ENCODE results near the gene KLHL17.

The KLHL17 gene

DNA sequence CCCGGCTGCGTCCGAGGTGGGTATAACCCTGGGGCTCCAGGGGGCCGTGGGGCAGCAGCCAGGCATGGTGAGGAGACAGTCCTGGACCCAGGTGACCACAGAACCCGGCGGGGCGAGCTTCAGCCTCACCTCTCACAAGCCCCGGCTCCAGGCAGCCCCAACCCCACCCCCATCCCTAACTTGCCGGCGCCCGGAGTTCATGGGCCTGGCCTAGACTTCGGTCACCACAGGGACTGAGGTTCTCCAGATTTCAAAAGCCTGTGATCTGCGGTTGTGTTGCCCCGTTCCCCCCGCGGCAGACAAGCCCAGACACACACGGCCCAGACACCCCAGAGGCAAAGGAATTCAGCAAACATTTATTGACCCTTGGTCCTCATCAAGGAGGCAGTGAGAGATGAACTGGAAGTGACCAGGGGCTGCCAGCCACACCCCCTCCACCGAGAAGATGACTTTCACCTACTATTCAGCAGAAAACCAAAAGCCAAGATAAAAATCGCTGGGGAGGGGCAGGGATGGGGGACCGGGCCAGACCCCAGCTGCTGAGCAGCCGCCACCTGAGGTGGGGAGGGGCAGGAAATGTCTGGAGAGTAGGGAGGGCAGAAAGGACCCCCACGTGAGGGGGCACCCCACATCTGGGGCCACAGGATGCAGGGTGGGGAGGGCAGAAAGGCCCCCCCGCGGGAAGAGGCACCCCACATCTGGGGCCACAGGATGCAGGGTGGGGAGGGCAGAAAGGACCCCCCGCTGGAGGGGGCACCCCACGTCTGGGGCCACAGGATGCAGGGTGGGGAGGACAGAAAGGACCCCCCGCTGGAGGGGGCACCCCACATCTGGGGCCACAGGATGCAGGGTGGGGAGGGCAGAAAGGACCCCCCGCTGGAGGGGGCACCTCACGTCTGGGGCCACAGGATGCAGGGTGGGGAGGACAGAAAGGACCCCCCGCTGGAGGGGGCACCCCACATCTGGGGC lies 35.6 kb downstream of the KLHL17 start:
- Histone ChIP-seq H3K9me3 (ENCODE audit: insufficient read depth, low read depth, low read length) (0 out of 2 replicates have a peak, but pooled peaks cover 3% of the 10 kb centered on the region), H3K9ac (ENCODE audit: low read depth, low read length) (no peak overlapping the region), H3K4me1 (ENCODE audit: insufficient read depth, low read length) (peaks cover 7% of the 10 kb centered on the region), H3K36me3 (ENCODE audit: insufficient read depth, low read length) (no peaks in the 10 kb centered on the region), H3K27me3 (ENCODE audit: insufficient read depth, low read length) (peaks cover 67% of the 10 kb centered on the region), H3K4me3 (ENCODE audit: low read length) (no peak overlapping the region), H3K27ac (ENCODE audit: low read depth, low read length) (no peak overlapping the region)
- WGBS, result 63% methylated on average over 22 of the region's 30 CpGs

DNA sequence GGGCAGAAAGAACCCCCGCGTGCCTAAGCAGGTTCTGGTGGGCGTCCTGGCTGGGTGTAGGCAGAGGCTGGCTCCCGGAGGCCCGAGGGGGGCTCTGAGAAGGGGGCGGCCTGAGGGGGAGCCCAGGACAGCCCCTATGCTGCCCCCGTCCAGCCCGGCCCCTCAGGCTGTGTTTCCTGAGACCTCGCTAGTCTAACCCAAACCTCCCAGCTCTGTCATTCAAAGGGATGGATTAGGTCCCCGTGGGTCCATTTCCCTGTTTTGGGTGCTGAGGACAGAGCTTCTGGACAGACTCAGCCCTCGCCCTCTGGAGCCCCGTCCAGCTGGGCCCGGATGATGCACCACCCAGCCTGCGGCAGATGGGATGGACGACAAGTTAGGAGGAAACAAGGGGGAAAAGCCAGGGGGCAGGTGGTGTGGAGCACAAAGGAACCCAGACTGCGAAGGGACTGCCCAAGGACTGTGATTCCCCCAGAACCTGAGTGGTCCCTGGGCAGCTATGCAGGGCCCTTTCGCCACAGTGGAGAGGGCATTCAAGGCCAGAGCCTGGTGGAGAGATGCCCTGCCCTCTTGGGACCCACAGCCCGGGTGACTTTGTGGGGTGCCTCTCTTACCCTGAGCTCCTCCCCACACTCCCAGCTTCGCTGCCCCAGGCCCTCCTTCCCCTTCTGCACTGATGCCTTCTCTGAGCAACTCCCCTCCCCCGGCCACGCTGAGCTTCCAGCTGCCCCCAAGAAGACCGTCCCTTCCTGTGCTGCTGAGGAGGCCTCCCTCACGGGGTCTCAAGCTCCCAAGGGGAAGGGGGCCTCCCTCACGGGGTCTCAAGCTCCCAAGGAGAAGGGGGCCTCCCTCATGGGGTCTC lies 36.7 kb downstream of the KLHL17 start:
- H3K4me1 ChIP-seq (ENCODE audit: insufficient read depth, low read length), result peaks cover 7% of the 10 kb centered on the region
- H3K27ac ChIP-seq (ENCODE audit: low read depth, low read length), result no peak overlapping the region
- H3K4me3 ChIP-seq (ENCODE audit: low read length), result no peak overlapping the region
- no peaks in the 10 kb centered on the region for H3K9me3 ChIP-seq (ENCODE audit: insufficient read depth, low read depth, low read length)
- peaks cover 78% of the 10 kb centered on the region for H3K27me3 ChIP-seq (ENCODE audit: insufficient read depth, low read length)
- H3K9ac ChIP-seq (ENCODE audit: low read depth, low read length), result no peak overlapping the region
- WGBS, result 58% methylated on average over 24 of the region's 24 CpGs
- H3K36me3 ChIP-seq (ENCODE audit: insufficient read depth, low read length), result no peaks in the 10 kb centered on the region

- 57% methylated on average over 3 of the region's 3 CpGs for whole genome bisulfite sequencing
- peaks cover 78% of the 10 kb centered on the region for H3K27me3 ChIP-seq (ENCODE audit: insufficient read depth, low read length)
- H3K9me3 ChIP-seq (ENCODE audit: insufficient read depth, low read depth, low read length), result no peaks in the 10 kb centered on the region
- no peak overlapping the region for H3K9ac ChIP-seq (ENCODE audit: low read depth, low read length)
- H3K27ac ChIP-seq (ENCODE audit: low read depth, low read length), result no peak overlapping the region
- H3K4me1 ChIP-seq (ENCODE audit: insufficient read depth, low read length), result peaks cover 7% of the 10 kb centered on the region
- no peaks in the 10 kb centered on the region for H3K36me3 ChIP-seq (ENCODE audit: insufficient read depth, low read length)
- no peak overlapping the region for H3K4me3 ChIP-seq (ENCODE audit: low read length)
Observed at GRCh38 chr1:997713-997992, 37.3 kb downstream of the KLHL17 start.

GRCh38 chr1:997993-998744 lies 37.8 kb downstream of the KLHL17 start:
- Histone ChIP-seq H3K27ac (ENCODE audit: low read depth, low read length) (no peak overlapping the region), H3K4me3 (ENCODE audit: low read length) (peak overlapping the region; percentile 44), H3K9me3 (ENCODE audit: insufficient read depth, low read depth, low read length) (no peaks in the 10 kb centered on the region), H3K27me3 (ENCODE audit: insufficient read depth, low read length) (peaks cover 79% of the 10 kb centered on the region), H3K4me1 (ENCODE audit: insufficient read depth, low read length) (peaks cover 7% of the 10 kb centered on the region), H3K36me3 (ENCODE audit: insufficient read depth, low read length) (no peaks in the 10 kb centered on the region), H3K9ac (ENCODE audit: low read depth, low read length) (no peak overlapping the region; the same call in 1 of the 2 replicates)
- WGBS, result 12% methylated on average over 75 of the region's 75 CpGs

GRCh38 chr1:998745-998994 lies 38.3 kb downstream of the KLHL17 start:
- Histone ChIP-seq H3K27me3 (ENCODE audit: insufficient read depth, low read length) (peaks cover 78% of the 10 kb centered on the region), H3K4me3 (ENCODE audit: low read length) (peak overlapping the region; percentile 61), H3K4me1 (ENCODE audit: insufficient read depth, low read length) (peaks cover 7% of the 10 kb centered on the region), H3K36me3 (ENCODE audit: insufficient read depth, low read length) (no peaks in the 10 kb centered on the region), H3K9ac (ENCODE audit: low read depth, low read length) (peak overlapping the region; percentile 29; the same call in 1 of the 2 replicates), H3K27ac (ENCODE audit: low read depth, low read length) (no peak overlapping the region), H3K9me3 (ENCODE audit: insufficient read depth, low read depth, low read length) (no peaks in the 10 kb centered on the region)
- WGBS, result 2% methylated on average over 25 of the region's 27 CpGs

DNA sequence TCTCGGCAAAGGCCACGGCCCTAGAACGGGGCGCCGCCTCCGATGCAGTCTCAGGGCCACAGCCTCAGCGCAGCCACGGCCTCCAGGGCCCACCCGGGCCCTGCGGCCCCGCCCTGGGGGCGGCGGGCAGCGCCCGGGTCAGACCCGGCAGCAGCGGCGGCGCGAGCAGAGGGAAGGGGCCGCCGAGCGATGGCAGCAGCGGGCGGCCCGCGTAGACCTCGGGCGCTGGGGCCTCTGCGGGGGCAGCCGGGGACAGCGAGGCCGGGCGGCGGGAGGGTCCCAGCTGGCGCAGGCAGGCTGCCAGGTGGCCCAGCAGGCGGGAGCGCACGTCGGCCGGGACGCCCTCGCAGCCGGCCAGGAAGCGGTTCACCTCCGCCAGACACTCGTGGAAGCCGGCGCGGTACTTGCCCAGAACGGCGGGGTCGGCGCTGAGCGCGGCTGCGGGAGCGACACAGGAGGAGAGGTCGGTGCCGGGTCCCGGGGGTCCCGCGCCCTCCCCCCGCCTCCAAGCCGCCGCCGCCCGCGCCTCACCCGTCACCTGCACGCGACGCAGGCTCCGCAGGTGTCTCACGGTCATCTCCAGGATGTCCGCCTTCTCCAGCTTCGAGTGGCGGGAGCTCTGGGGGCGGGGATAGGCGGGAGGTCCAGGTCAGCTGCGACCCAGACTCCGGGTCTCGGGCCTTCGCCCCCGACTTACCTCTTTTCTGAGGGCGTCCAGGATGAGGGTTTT lies 38.8 kb downstream of the KLHL17 start:
- Histone ChIP-seq H3K9me3 (ENCODE audit: insufficient read depth, low read depth, low read length) (no peaks in the 10 kb centered on the region), H3K27ac (ENCODE audit: low read depth, low read length) (no peak overlapping the region), H3K36me3 (ENCODE audit: insufficient read depth, low read length) (no peaks in the 10 kb centered on the region), H3K27me3 (ENCODE audit: insufficient read depth, low read length) (peaks cover 79% of the 10 kb centered on the region), H3K9ac (ENCODE audit: low read depth, low read length) (peak overlapping the region; percentile 29; the same call in 1 of the 2 replicates), H3K4me3 (ENCODE audit: low read length) (peak overlapping the region; percentile 61), H3K4me1 (ENCODE audit: insufficient read depth, low read length) (peaks cover 7% of the 10 kb centered on the region)
- 2% methylated on average over 86 of the region's 86 CpGs for WGBS

DNA sequence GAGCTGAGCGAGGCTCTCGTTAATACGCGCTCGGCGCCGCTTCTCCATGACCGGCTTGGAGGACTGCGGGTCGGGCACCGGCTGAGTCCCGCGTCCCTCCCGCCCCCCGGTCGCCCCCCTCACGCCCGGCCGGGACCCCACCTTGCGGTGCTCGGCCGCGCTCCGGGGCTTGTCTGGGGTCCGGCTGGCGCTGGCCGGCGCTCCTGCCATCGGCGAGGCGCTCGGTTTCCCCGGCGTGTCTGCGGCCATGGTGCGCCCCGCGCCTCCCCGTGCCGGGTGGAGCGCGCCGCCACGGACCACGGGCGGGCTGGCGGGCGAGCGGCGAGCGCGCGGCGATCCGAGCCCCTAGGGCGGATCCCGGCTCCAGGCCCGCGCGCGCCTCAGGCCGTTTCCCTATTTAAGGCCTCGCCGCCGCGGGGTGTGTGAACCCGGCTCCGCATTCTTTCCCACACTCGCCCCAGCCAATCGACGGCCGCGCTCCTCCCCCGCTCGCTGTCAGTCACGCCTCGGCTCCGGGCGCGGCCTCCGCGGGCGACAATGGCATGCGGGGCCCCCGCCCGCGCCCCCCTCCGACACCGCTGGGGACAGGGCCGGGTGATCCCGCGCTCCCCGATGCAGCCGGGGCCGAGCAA lies 39.5 kb downstream of the KLHL17 start, which contains the start of gene HES4:
Gene HES4 (minus strand): TSS at position 373 of the 632 bp plus-strand sequence. CDS start 124 bp downstream, at position 249.
- H3K4me1 ChIP-seq (ENCODE audit: insufficient read depth, low read length), result peaks cover 12% of the 10 kb centered on the region
- no peaks in the 10 kb centered on the region for H3K9me3 ChIP-seq (ENCODE audit: insufficient read depth, low read depth, low read length)
- H3K27ac ChIP-seq (ENCODE audit: low read depth, low read length), result peak within 1 kb of the TSS; percentile 84; the same call in 1 of the 2 replicates
- peak within 1 kb of the TSS; percentile 61 for H3K4me3 ChIP-seq (ENCODE audit: low read length)
- 1% methylated on average over 94 of the region's 95 CpGs for WGBS
- peak within 1 kb of the TSS; percentile 73 for H3K9ac ChIP-seq (ENCODE audit: low read depth, low read length)
- H3K36me3 ChIP-seq (ENCODE audit: insufficient read depth, low read length), result no peaks in the 10 kb centered on the region
- H3K27me3 ChIP-seq (ENCODE audit: insufficient read depth, low read length), result peaks cover 78% of the 10 kb centered on the region

DNA sequence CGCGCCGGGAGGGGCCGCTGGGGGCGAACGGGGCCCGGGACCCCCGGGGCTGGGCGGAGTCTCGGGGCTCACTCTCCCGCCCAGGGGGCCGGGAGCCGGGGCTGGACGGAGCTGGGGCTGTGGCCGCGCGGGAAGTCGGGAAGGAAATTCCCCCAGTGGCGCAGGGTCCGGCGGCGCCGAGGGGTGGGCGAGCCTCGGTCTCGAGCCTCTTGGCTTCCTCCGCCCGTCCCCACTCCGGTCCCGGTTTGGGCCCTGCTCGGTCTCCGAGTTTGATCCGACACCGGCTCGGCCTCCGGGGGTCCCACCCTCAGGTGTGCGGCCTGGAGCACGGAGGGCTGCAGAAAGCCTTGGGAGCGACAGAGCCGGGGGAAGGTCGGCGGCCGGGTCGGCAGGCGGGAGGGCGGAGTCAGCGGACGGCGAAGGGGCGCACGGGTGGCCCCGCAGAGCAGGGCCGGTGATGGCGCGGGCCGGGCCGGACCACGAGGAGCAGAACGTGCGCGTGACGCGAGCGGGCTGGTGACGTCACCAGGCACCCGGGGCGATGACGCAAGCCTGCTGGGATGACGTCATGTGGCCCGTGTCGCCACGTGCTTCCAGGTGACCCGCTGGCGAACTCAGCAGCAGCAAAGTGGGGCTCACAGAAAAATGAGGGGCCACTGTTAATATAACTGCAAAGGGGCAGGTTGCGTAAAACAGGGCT lies 40.1 kb downstream of the KLHL17 start:
- H3K27me3 ChIP-seq (ENCODE audit: insufficient read depth, low read length), result peaks cover 76% of the 10 kb centered on the region
- peak overlapping the region; percentile 84; the same call in 1 of the 2 replicates for H3K27ac ChIP-seq (ENCODE audit: low read depth, low read length)
- no peaks in the 10 kb centered on the region for H3K9me3 ChIP-seq (ENCODE audit: insufficient read depth, low read depth, low read length)
- 2% methylated on average over 75 of the region's 75 CpGs for WGBS
- peaks cover 18% of the 10 kb centered on the region for H3K4me1 ChIP-seq (ENCODE audit: insufficient read depth, low read length)
- peak overlapping the region; percentile 73 for H3K9ac ChIP-seq (ENCODE audit: low read depth, low read length)
- no peaks in the 10 kb centered on the region for H3K36me3 ChIP-seq (ENCODE audit: insufficient read depth, low read length)
- peak overlapping the region; percentile 61 for H3K4me3 ChIP-seq (ENCODE audit: low read length)

DNA sequence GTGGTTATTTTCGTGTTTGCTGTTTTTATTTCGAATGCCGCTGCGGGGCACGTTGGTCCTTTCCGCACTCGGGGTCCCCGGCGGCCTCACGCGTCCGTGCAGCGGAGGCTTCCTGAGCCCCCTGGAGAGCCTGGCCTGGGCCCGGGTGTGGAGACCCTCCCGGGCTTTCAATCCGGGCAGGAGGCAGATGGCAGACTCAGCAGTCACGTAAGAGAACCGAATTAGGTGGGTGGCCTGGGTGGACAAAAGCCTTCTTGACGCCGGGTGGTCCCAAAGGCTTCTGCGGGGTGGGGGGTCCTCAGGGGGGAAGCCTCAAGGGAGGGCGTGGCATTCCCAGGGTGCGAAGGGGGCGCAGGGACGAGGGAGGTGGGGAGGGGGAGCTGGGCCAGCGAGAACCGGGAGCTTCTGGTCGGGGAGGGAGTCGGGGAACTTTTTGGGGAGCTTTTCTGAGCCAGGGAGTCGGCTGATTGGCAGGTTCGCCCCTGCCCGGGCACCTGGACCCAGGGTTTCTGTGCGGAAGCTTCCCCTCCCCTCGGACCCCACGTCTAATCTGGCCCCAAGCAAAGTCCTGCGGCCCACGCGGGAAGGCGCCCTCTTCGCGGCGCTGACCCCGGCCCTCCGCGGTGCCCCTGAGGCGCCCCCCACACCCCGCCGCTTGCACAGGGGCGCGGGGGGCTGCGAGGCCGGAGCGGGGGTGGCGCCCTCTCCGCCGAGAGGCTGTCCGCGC lies 40.8 kb downstream of the KLHL17 start:
- Histone ChIP-seq H3K27ac (ENCODE audit: low read depth, low read length) (peak overlapping the region; percentile 35; the same call in 1 of the 2 replicates), H3K4me1 (ENCODE audit: insufficient read depth, low read length) (peaks cover 18% of the 10 kb centered on the region), H3K9ac (ENCODE audit: low read depth, low read length) (peak overlapping the region; percentile 24; the same call in 1 of the 2 replicates), H3K27me3 (ENCODE audit: insufficient read depth, low read length) (peaks cover 72% of the 10 kb centered on the region), H3K9me3 (ENCODE audit: insufficient read depth, low read depth, low read length) (no peaks in the 10 kb centered on the region), H3K4me3 (ENCODE audit: low read length) (peak overlapping the region; percentile 61), H3K36me3 (ENCODE audit: insufficient read depth, low read length) (no peaks in the 10 kb centered on the region)
- WGBS, result 4% methylated on average over 58 of the region's 58 CpGs
